Right kidney (tissue), 1 donor: ENCODE results near the gene CMTM7.

Experiments
- DNase-seq: peaks from one replicate; pipeline ENCODE4 v3.0.0-alpha.2; 2016

CMTM7 gene

DNA sequence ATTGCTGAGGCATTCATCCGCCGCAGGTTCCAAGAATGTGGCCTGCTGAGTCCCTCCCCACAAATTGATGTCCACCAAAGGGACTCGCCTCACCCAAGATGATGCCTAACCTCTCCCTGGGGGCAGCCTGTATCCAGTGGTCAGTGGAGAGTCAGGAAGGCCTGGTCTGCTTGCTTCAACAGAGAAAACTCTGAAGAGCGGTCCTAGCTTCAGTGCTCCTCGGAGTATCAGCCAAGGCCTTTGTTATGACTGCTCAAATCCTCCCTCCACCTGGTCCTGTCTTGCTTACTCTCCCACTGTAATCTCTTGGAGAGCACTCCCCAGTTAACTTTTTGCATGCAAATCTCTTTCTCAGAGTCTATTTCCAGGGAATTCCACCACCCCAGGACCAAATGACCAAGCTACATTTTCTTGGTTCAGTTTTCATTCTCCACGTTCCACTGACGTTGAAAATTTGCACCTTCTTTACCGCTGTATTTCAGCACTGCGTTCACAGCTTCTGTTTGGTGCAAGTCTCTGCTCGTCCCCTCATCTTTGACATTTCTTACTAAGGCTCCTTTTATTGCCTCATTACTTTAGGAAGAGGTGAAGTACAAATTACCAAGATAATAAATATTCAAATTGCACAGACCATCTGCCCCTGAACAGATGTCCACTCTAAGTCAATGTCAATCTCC, 22.3 kb downstream of the CMTM7 start:
- no peak for DNase-seq

- DNase-seq: no peak
These were observed 23.0 kb downstream of the CMTM7 start for GRCh38 chr3:32414522-32415202.

- no peak for DNase-seq
These were observed 28.1 kb downstream of the CMTM7 start for GRCh38 chr3:32419742-32420125.

GRCh38 chr3:32420126-32421038, 28.7 kb downstream of the CMTM7 start:
- peak; percentile 66 for DNase-seq

- DNase-seq: no peak
These were observed 29.5 kb downstream of the CMTM7 start for GRCh38 chr3:32421185-32421584.

GRCh38 chr3:32421991-32422859, 30.6 kb downstream of the CMTM7 start:
- no peak for DNase-seq

DNA sequence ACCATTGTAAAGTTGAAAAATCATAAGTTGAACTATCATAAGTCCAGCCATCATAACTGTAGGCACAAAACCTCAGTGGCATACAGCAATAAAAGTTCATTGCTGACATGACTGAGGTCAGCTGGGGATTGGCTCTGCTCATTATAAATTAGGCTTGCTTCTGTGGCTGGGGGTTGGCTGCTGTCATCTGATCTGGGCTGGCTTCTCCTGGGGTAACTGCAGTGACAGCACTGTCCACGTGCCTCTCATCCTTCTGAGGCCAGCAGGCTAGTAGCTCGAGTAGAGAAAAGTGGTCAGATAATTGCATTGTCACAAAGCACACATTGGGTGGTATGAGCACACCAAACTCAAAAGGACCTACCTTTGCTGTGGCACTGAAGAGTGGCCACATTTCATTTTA, 31.3 kb downstream of the CMTM7 start:
- DNase-seq: no peak

- no peak for DNase-seq
These were observed 31.9 kb downstream of the CMTM7 start for GRCh38 chr3:32423534-32423933.

DNA sequence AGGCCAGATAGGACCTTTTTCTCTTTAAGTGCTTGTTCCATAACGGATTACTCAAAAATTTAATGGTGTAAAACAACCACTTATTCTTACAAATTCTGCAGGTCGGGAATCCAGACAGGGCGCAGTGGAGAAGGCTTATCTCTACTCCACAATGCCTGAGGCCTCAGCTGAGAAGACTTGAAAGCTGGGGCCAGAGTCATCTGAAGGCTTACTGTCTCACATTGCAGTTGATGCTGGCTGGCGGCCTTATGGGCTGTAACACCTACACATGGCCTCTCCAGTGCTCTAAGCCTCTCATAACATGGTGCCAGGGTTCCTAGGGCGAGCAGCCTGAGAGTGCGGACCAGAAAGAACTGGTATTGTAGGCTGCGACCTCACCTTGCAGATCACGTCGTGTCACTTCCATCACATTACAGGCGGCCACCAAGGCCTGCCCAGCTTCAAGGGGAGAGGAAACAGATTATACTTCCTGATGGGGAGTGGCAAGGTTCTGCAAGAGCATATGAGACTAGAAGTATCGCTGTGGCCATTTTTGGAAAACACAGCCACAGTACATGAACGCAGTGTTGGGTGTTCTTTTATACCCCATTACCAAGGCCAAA, 32.4 kb downstream of the CMTM7 start:
- DNase-seq: no peak

DNA sequence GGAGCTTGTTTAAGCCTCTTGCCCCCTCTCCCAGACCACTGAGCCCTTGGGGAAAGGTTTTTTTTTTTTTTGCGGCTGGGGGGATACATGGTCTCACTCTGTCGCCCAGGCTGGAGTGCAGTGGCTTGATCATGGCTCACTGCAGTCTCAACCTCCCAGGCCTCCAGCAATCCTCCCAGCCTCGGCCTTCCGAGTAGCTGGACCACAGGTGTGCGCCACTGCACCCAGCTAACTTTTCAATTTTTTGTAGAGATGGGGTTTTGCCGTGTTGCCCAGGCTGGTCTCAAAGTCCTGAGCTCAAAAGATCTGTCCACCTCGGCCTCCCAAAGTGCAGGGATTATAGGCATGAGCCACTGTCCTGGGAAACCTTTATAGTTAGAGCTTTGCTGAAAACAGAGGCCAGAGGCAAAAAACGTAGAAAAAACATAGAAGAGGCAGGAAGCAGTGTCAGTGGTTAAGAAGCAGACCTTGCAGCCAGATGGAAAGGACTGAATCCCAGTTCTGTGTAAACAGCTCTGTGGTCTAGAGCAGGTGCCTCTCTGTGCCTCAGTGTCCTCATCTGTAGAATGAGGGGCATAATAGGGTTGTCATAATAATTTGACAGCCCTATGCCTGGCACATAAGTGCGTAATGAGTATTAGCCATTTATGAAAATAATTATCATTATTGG, 33.1 kb downstream of the CMTM7 start:
- no peak for DNase-seq

DNA sequence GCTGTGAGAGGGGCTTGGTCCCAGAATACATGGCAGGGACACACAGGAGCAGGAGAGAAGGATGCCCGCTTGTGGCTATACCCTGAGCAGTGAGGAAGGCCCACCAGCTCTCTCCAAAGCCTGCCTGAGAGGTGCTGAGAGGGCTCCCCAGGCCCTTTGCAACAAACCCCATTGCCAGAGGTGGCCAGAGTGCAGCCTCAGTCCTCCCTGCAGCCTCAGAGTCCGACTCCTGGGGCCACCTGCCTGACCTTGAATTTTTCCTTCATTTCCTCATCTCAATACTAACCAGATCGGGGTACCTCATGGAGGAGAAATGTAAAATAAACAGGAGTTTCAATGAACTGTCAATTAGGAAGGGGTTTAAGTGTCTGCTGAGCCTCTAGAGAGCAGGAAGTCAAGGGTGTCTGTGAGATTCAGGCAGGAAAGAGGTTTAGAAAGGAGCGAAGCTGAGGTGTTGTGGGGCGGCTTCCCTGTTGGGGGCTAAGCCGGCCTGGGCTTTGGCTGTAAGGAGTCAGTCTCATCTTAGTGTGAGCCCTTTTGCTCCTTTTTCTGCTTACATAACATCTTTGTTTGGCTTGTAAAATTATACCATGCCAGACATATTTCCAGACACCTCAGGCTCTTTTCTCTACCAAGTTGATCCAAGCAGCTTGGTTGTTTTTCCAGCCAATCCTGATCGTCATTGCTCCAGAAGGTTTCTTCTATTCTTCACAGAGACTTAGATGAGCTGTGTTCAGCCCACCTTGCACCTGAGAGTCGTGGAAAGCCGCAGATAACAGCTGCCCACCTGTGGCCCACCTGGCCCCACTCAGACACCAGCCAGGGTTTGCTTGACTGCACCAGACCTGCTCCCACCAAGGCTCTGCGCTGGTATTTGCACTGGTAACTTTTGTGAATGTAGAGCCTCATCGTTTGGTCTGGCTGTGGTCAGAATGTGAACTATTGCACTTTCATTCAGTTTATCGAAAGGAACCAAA, 36.7 kb downstream of the CMTM7 start:
- no peak for DNase-seq

DNA sequence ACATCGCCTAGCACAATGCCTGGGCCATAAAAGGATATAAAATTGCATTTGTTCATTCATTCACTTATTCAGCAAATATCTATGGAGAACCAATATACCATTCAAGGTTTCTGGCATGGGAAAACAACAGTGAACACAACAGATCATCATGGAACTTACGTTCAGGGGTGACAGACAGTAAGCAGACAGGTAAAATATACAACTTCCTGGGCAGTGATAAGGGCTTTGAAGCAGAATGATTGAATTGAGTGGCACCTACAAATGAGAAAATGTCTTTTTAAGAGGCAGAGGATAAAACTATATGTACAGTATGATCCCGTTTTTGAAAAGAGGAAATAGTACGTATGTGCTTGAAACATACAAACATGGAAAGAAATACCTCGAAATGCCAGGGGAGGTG, 39.2 kb downstream of the CMTM7 start:
- no peak for DNase-seq

- no peak for DNase-seq
These were observed 39.8 kb downstream of the CMTM7 start for GRCh38 chr3:32431481-32431880.

GRCh38 chr3:32432045-32432710, 40.5 kb downstream of the CMTM7 start:
- no peak for DNase-seq

GRCh38 chr3:32432711-32433530, 41.3 kb downstream of the CMTM7 start:
- no peak for DNase-seq

GRCh38 chr3:32434206-32434605, 42.6 kb downstream of the CMTM7 start:
- no peak for DNase-seq

DNA sequence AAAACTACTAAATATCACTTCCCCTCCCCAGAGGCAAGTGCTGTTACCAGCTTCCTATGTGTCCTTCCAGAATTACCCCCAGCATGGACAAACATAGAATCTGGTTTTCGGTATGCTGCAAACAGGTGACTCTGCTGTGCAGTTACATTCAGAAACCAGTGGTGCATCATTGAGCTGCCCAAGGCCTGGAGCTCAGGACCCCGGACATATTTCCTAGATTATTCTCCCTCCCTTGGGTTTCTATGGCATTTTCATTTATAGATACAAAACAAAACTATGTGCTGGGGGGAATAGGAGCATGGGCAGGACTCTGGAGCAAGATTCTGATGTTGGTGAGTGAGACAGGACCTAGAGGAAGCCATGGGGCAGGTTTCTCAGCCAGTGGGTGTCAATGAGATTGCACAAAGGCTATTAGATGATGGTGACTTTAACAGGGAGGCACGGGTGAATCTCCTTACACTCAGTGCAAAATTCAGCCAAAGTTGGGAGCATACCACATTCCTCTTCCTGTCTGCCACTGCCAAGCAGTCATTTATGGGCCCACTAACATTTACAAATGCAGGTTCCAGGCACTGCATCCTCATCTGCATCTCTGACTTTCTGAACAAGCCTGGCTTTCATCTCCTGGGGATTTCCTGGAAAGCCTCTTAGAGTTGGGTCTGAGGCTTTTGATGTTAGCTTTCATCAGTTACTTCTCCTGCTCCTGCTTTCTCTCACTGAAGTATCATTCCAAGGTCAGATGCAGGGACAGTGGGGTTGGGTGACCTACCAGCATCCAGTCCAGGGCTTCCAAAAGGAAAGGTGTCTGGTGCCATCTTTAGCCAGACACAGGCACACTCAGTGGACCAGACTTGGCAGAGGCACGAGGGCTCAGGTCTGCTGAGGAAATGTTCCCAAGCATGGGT, 44.5 kb downstream of the CMTM7 start:
- DNase-seq: no peak
